PC-3 (cell line): ENCODE data around the gene ZSCAN31.

Experiments
- EZH2 ChIP-seq: fragments of 300-600 bp; sonication (generic); IDR thresholded peaks from one replicate; pipeline ENCODE4 v1.6.1; 2017; ENCODE audit warnings: antibody characterized with exemption, mild to moderate bottlenecking, low read length; ENCODE audit not compliant: unreplicated experiment
- TF ChIP-seq, protein P1 (sequence below): fragments of 300-600 bp; sonication (generic); conservative IDR thresholded peaks from 2 replicates; pipeline ENCODE4 v1.5.1; 2017; ENCODE audit warnings: antibody characterized with exemption, low read depth, mild to moderate bottlenecking, low read length

- TF ChIP-seq EZH2 = no peak
- TF ChIP-seq, protein P1, sequence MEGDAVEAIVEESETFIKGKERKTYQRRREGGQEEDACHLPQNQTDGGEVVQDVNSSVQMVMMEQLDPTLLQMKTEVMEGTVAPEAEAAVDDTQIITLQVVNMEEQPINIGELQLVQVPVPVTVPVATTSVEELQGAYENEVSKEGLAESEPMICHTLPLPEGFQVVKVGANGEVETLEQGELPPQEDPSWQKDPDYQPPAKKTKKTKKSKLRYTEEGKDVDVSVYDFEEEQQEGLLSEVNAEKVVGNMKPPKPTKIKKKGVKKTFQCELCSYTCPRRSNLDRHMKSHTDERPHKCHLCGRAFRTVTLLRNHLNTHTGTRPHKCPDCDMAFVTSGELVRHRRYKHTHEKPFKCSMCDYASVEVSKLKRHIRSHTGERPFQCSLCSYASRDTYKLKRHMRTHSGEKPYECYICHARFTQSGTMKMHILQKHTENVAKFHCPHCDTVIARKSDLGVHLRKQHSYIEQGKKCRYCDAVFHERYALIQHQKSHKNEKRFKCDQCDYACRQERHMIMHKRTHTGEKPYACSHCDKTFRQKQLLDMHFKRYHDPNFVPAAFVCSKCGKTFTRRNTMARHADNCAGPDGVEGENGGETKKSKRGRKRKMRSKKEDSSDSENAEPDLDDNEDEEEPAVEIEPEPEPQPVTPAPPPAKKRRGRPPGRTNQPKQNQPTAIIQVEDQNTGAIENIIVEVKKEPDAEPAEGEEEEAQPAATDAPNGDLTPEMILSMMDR = no peak
Measured at GRCh38 chr6:28303570-28303969, 32.4 kb downstream of the ZSCAN31 start.
